SK-N-SH (cell line): ENCODE data around the gene AMN1.

ENCODE experiments used
- FOXM1 ChIP-seq: IDR thresholded peaks from 2 replicates; pipeline ENCODE4 v1.4.0; 2012; ENCODE audit warnings: low read depth, mild to moderate bottlenecking
- GABPA ChIP-seq: IDR thresholded peaks from 2 replicates; pipeline ENCODE4 v1.4.0; 2012; ENCODE audit warnings: low read depth, mild to moderate bottlenecking
- NRF1 ChIP-seq: IDR thresholded peaks from 2 replicates; pipeline ENCODE4 v1.6.1; 2012; ENCODE audit warnings: low read depth, mild to moderate bottlenecking, low read length

GRCh38 chr12:31737763-31738162, 8.9 kb upstream of the AMN1 start:
- TF ChIP-seq NRF1 = no peak
- no peak for TF ChIP-seq GABPA
- no peak for TF ChIP-seq FOXM1
